Right cardiac atrium (tissue), 5 donors: ENCODE measurements around the gene CLDN18. TPM values are rescaled to one million over a fixed set of nuclear protein-coding genes. Genes with fewer than 3 reads are reported as not detected.
A peak's percentile ranks its signal among the peaks of the same experiment; 100 is the strongest.

Source experiments
- ATAC-seq, 2 donors: fragments of 200-7000 bp; cut with Tn5 transposase; one replicate each; pipeline versions ENCODE4 v1.8.0 to v1.9.1; 2020; ENCODE audit warnings: moderate library complexity in 2 of 2, mild to moderate bottlenecking in 1 of 2
- DNase-seq, 3 donors: peaks; one replicate each; pipeline ENCODE4 v3.0.0-alpha.2; 2020
- H3K27ac ChIP-seq: one replicate; pipeline ENCODE4 v1.5.1; 2013; ENCODE audit warnings: mild to moderate bottlenecking, low read length, control low read depth, moderate library complexity
- H3K27me3 ChIP-seq: one replicate; pipeline ENCODE4 v1.6.1; 2013; ENCODE audit not compliant: control insufficient read depth, insufficient read depth
- H3K4me1 ChIP-seq: one replicate; pipeline ENCODE4 v1.6.1; 2013; ENCODE audit warnings: low read length; ENCODE audit not compliant: control insufficient read depth, insufficient read depth
- H3K4me3 ChIP-seq: one replicate; pipeline ENCODE4 v1.5.1; 2013; ENCODE audit warnings: low read length, control low read depth
- H3K9me3 ChIP-seq: one replicate; pipeline ENCODE4 v1.6.1; 2013; ENCODE audit warnings: low read length; ENCODE audit not compliant: control insufficient read depth
- WGBS: extraction: QIAGEN DNeasy Blood & Tissue Kit; methylation state at CpG from one replicate; pipeline ENCODE4 v1.1.7; 2013; 5-methylcytosine and 5-hydroxymethylcytosine counted together
- intact Hi-C, 4 donors: fragments of 100-400 bp; cut with DNase I; formaldehyde crosslinking; loops; one replicate each; pipeline versions ENCODE4 v1.11.0 to v1.14.0; 2022 to 2023
- polyA plus RNA-seq: library from polyadenylated mRNA; stranded (reverse); fragments of 200-250 nt; gene quantifications from one replicate; pipeline ENCODE4 v1.2.3, GENCODE V29; 2013
- total RNA-seq, 4 donors: library from RNA; stranded (reverse); fragmentation: NEBNext Ultra II Directional; extraction: Animal tissue kit (Norgen Biotek cat#: 25700); gene quantifications; one replicate each; pipeline ENCODE4 v1.2.1, GENCODE V29; 2021
- donor health status: healthy with polysubstance abuse.
- donor health status: DM: no; HTN: yes; CAD: no.
- donor health status: DM: no; HTN: no; CAD: no.
- donor health status: DM: no; HTN: yes; CAD: no; lungs with severe emphysema.
- donor health status: DM: yes; HTN: yes; CAD: no.

Gene CLDN18
- total and polyA plus RNA-seq, 5 donors, result 0.26 to 1.2 (median 0.60) TPM; not detected in 1

DNA sequence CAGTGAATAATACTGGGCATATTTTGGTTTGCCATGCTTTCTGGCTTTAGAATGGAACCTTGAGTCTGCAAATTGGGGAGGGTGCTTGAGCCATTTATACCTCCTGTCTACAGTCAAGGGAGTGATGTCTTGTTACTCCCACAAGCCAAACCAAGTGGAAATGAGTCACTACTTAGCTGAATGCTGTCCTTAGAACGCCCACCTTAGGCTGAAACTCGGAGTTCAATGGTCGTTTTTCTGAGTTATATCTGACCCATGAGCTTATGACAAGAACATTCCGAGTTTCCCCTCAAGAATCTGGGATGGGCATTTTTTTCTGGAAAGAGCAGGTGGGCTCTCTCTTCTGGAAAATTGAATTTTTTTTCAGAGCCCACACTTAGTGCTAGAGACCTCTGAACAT, 17.4 kb upstream of the CLDN18 start:
- intact Hi-C loops, result no loop called here

DNA sequence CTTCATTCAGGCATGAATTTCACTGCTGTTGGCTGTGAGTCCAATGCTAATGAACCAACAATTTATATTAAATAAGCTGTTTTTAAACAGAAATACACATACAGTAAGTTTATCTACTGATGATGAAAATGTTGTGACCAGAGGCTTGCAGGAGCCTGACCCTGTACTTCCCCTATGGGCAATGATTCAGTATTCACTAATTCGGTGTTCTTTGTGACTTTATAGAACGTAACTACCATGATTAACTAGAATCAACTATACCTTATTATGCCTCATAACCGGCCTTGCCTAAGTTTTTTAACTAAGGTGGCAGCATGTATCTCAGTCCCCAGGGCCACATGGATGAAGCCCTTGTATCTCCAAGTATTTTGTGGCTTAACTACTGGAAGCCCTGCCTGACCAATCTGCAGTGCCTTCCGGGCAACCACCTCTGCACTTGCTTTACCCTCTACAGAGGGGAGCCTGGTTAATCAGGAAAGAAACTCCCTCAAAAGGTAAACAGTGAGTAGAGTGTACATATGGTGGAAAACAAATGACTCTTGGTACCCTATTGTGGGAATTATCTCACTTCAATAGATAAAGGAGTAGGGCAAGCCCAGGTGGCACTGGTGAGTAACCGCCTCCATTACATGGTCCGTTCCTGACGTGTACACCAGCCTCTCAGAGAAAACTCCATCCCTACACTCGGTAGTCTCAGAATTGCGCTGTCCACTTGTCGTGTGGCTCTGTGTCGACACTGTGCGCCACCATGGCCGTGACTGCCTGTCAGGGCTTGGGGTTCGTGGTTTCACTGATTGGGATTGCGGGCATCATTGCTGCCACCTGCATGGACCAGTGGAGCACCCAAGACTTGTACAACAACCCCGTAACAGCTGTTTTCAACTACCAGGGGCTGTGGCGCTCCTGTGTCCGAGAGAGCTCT, 11.6 kb upstream of the CLDN18 start:
- no peak overlapping the region for H3K4me3 ChIP-seq
- no peak for DNase-seq
- H3K27ac ChIP-seq, result no peak overlapping the region
- no peaks in the 10 kb centered on the region for H3K4me1 ChIP-seq
- no peaks in the 10 kb centered on the region for H3K27me3 ChIP-seq
- intact Hi-C loops, result no loop called here
- WGBS, result 89% methylated on average over 18 of the region's 18 CpGs
- no peak for ATAC-seq
- H3K9me3 ChIP-seq, result no peaks in the 10 kb centered on the region

More for the DNA sequence above, 17.4 kb upstream of the CLDN18 start:
- WGBS, result 70% methylated on average over 4 of the region's 4 CpGs
- DNase-seq (no peak), ATAC-seq (no peak)
- no peaks in the 10 kb centered on the region for H3K9me3 ChIP-seq
- H3K27me3 ChIP-seq, result no peaks in the 10 kb centered on the region
- H3K27ac ChIP-seq, result no peak overlapping the region
- no peak overlapping the region for H3K4me3 ChIP-seq
- no peaks in the 10 kb centered on the region for H3K4me1 ChIP-seq

DNA sequence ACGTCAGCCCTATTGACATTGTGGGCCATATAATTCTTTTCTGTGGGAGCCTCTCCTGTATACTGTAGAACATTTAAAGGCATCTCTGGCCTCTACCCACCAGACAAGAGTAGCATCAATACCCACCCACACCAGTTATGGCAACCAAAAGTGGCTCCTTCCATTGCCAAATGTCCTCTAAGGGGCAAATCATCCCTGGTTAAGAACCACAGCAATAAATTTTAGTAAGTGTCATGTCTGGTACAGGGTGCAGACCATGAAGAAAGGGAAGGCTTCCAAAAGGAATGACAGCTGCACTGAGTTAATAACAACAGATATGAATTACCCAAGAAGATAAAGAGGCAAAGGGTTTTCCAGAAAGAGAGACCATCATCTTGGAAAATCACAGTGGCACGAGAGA, 6.9 kb upstream of the CLDN18 start:
- 77% methylated on average over 2 of the region's 2 CpGs for WGBS
- H3K4me1 ChIP-seq, result no peaks in the 10 kb centered on the region
- DNase-seq (no peak), ATAC-seq (no peak)
- no peak overlapping the region for H3K4me3 ChIP-seq
- H3K9me3 ChIP-seq, result no peaks in the 10 kb centered on the region
- H3K27me3 ChIP-seq, result no peaks in the 10 kb centered on the region
- intact Hi-C loops, result no loop called here
- no peak overlapping the region for H3K27ac ChIP-seq

DNA sequence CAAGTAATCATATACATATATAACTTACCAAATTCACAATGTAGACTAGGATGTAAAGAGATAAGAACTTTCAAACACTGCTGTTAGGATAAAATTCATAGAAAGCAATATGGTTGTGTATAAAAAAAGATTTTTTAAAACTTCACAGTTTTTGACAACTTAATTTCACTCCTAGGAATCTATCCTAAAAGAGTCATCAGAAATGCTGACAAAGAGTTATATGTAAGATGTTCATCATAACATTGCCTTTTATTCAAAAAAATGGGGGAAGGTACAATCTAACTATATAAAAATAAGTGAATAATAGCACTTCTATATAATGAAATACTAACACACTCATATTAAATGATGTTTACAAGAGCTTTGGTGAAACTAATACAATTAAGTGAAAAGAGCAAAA, 4.3 kb upstream of the CLDN18 start:
- Histone ChIP-seq H3K9me3 (no peaks in the 10 kb centered on the region), H3K27ac (no peak overlapping the region), H3K27me3 (no peaks in the 10 kb centered on the region), H3K4me3 (no peak overlapping the region), H3K4me1 (no peaks in the 10 kb centered on the region)
- DNase-seq (no peak), ATAC-seq (no peak)
- intact Hi-C loops, result no loop called here

DNA sequence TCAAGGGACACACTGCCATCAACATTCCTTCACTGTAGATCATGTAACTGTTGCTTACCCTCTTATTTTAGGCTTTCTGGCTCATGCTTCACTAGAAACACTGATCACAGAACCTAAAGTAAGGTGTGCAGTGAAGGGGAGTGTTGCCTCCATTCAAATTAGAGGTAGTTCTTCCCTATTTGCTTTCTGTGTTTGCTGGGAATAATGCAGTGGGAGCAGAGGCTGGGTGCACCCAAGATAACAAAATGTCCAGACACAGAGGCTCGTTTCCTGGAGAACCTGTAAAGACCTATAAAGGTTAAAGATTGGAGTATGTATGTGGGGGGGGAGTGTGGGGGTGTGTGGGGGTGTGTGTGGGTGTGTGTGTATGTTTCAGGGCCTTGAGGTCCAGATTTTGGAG, 2.1 kb upstream of the CLDN18 start:
- no peak overlapping the region for H3K4me3 ChIP-seq
- H3K9me3 ChIP-seq, result no peaks in the 10 kb centered on the region
- ATAC-seq, result no peak
- intact Hi-C loops, result no loop called here
- no peak for DNase-seq
- no peak overlapping the region for H3K27ac ChIP-seq
- no peaks in the 10 kb centered on the region for H3K4me1 ChIP-seq
- no peaks in the 10 kb centered on the region for H3K27me3 ChIP-seq
- WGBS, result 51% methylated on average over 1 of the region's 1 CpG

DNA sequence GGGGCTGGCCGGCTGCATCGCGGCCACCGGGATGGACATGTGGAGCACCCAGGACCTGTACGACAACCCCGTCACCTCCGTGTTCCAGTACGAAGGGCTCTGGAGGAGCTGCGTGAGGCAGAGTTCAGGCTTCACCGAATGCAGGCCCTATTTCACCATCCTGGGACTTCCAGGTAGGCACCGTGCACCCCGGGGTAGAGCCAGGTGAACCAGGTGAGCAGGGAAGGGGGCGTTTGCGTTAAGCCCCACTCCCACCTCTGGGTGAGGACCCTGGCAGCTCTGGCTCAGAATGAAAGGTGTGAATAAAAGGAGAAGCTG, 267 bp downstream of the CLDN18 start:
- H3K27me3 ChIP-seq, result no peaks in the 10 kb centered on the region
- ATAC-seq, result peak in 1 of 2 donors; percentile 19
- H3K4me1 ChIP-seq, result no peaks in the 10 kb centered on the region
- 92% methylated on average over 14 of the region's 14 CpGs for WGBS
- no peak overlapping the region for H3K27ac ChIP-seq
- no peak overlapping the region for H3K4me3 ChIP-seq
- H3K9me3 ChIP-seq, result peaks cover 2% of the 10 kb centered on the region
- intact Hi-C loops, result no loop called here
- no peak for DNase-seq

DNA sequence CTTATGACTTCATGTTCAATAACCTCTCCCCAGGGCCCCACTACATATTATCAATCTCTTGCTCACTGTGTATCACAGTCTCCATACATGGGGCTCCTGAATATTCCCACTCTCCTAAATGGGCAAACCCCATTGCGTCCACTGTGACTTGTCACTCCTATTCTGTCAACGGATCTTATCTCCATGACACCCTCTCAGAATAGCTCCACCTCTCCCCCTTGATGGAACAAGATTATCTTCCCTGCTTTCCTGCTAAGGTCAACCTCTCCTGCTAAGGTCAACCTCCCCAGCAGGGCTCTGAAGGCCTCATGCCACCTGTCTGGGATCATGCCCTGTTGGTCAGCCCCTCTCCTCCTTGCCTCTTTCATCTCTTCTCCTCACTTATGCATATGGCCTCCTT, 1.8 kb downstream of the CLDN18 start:
- Histone ChIP-seq H3K4me1 (no peaks in the 10 kb centered on the region), H3K27ac (no peak overlapping the region), H3K4me3 (no peak overlapping the region), H3K27me3 (no peaks in the 10 kb centered on the region), H3K9me3 (peaks cover 2% of the 10 kb centered on the region)
- intact Hi-C loops, result no loop called here
- DNase-seq (no peak), ATAC-seq (peak; percentile 85 to 89)
- WGBS, result 29% methylated on average over 2 of the region's 2 CpGs

DNA sequence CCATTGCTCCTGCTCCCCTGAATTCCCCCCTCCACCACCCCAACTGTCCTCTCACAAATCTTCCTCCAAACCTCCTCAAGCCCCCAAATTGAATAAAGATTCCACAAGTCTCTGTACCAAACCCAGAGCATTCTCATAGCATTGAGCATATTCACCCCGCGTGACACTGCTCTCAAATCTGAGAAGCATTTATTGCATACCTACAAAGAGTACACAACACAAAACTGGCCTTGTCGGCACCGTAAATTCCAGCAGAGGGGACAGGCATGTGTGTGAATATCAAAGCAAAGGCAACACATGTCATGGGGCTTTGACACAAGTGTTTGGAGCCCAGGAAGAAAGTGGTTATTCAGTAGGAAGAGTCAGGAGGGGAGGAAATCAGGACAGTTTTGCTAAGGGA, 2.6 kb downstream of the CLDN18 start:
- DNase-seq, result no peak
- WGBS, result 84% methylated on average over 4 of the region's 4 CpGs
- Histone ChIP-seq H3K27ac (no peak overlapping the region), H3K9me3 (peaks cover 2% of the 10 kb centered on the region), H3K4me3 (no peak overlapping the region), H3K4me1 (no peaks in the 10 kb centered on the region), H3K27me3 (no peaks in the 10 kb centered on the region)
- no peak for ATAC-seq
- intact Hi-C loops, result no loop called here

DNA sequence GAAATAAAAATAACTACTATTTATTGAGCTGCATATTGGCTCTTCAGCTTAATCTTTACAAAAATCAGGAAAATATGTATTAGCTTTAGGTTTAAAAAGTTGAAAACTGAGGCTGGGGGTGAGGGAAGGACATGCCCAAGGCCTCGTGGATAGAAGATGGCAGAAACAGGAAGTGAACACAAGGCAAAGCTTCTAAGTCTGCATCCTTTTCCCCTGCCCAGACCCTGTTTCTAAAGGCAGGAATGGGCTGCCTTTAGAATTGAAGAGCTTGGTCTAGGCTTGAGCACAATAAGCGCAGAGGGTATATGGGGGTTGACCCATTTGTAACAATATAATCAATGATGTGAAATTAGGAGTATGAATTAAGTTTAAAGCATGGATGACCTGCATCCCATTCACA, 6.1 kb downstream of the CLDN18 start:
- ATAC-seq, result no peak
- Histone ChIP-seq H3K27ac (no peak overlapping the region), H3K4me3 (no peak overlapping the region), H3K9me3 (peaks cover 2% of the 10 kb centered on the region), H3K27me3 (no peaks in the 10 kb centered on the region), H3K4me1 (no peaks in the 10 kb centered on the region)
- 84% methylated on average over 2 of the region's 2 CpGs for WGBS
- intact Hi-C loops, result no loop called here
- no peak for DNase-seq

DNA sequence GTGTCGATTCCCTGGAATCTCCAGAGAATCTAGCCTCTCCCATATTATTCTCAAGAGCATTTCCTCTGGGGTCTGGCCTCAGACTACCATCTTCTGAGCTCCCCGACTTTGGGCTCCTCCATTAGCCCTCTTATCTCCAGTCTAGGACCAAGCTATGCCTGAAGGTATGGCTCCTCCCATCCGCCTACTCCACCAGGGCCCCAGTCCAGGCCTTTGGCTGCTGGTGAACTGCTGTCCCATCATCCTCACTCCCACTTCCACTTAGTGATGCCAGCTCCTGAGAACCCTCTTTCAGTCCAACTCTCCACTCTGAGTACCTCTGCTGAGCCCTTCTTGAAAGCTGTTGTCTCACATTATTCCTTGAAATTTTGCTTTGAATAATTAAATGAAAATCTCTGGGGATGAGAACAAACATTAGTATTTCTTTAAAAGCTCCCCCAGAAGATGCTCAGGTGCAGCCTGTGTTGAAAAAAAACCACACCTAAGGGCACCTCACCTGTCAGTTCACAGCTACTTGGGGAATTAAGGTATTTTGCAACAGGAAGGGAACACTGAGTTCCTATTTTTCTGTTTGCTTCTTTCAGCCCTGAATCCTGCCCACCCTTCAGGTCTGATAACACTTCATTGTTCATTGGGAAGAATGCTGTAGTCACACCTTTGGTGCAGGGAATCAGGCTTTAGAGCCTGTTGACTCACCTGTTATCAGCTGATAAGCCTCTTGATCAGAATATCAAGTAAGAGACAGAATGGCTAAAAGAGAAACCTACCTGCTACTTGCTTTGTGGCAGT, 9.5 kb downstream of the CLDN18 start:
- H3K9me3 ChIP-seq, result no peaks in the 10 kb centered on the region
- DNase-seq, result no peak
- no peak for ATAC-seq
- no peak overlapping the region for H3K27ac ChIP-seq
- H3K4me3 ChIP-seq, result no peak overlapping the region
- intact Hi-C loops, result no loop called here
- WGBS, result 87% methylated on average over 3 of the region's 3 CpGs
- no peaks in the 10 kb centered on the region for H3K27me3 ChIP-seq
- H3K4me1 ChIP-seq, result no peaks in the 10 kb centered on the region

DNA sequence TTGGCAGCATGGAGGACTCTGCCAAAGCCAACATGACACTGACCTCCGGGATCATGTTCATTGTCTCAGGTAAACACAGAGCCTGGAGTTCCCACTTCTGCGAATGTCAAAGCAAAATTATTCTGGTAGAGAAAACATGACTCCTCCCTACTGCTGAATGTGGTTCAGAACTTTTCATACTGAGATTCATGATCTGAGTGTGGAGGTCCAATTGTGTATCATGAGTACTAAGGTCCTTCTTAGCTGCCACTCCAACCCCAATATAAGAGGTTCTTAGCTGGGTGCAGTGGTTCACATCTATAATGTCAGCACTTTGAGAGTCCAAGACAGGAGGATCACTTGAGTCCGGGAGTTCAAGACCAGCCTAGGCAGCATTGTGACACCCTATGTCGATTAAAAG, 13.8 kb downstream of the CLDN18 start:
- no peak overlapping the region for H3K27ac ChIP-seq
- no peaks in the 10 kb centered on the region for H3K9me3 ChIP-seq
- no peaks in the 10 kb centered on the region for H3K27me3 ChIP-seq
- ATAC-seq (no peak), DNase-seq (no peak)
- intact Hi-C loops, result no loop called here
- 96% methylated on average over 4 of the region's 4 CpGs for WGBS
- H3K4me1 ChIP-seq, result no peaks in the 10 kb centered on the region
- H3K4me3 ChIP-seq, result no peak overlapping the region
